GM23338 (cell line): ENCODE results near the gene ZNF511. TPM values are rescaled to one million over a fixed set of nuclear protein-coding genes. Genes with fewer than 3 reads are reported as not detected.

ENCODE experiments used
- ATAC-seq: fragments of 200-7000 bp; cut with Tn5 transposase; 3 replicates; pipeline ENCODE4 v1.9.1; 2020
- DNase-seq: peaks from one replicate; pipeline ENCODE4 v3.0.0-alpha.2; 2015; ENCODE audit warnings: low spot score
- H2AFZ ChIP-seq: fragments of 200-600 bp; sonication (generic); 2 replicates; pipeline ENCODE4 v1.8.0; 2016; ENCODE audit warnings: antibody characterized with exemption, mild to moderate bottlenecking, moderate library complexity
- H3F3A ChIP-seq: fragments of 200-600 bp; sonication (generic); replicated peaks from 2 replicates; pipeline ENCODE4 v1.8.0; 2017; ENCODE audit warnings: antibody characterized with exemption, mixed run types, low read depth
- H3K27ac ChIP-seq: fragments of 200-600 bp; sonication (generic); 2 replicates; pipeline ENCODE4 v1.6.1; 2016; ENCODE audit warnings: low read depth
- H3K27me3 ChIP-seq: fragments of 200-600 bp; sonication (generic); 2 replicates; pipeline ENCODE4 v1.8.0; 2016; ENCODE audit warnings: mild to moderate bottlenecking, mixed run types, moderate library complexity; ENCODE audit not compliant: insufficient read depth
- H3K36me3 ChIP-seq: fragments of 200-600 bp; sonication (generic); 2 replicates; pipeline ENCODE4 v1.8.0; 2016; ENCODE audit warnings: mild to moderate bottlenecking; ENCODE audit not compliant: insufficient read depth
- H3K4me1 ChIP-seq: fragments of 200-600 bp; sonication (generic); 2 replicates; pipeline ENCODE4 v1.8.0; 2016; ENCODE audit warnings: mild to moderate bottlenecking, moderate library complexity; ENCODE audit not compliant: insufficient read depth
- H3K4me2 ChIP-seq: fragments of 200-600 bp; sonication (generic); 2 replicates; pipeline ENCODE4 v1.7.1; 2017; ENCODE audit warnings: mixed run types
- H3K4me3 ChIP-seq: fragments of 200-600 bp; sonication (generic); 2 replicates; pipeline ENCODE4 v1.6.1; 2016; ENCODE audit warnings: mixed run types
- H3K79me2 ChIP-seq: fragments of 200-600 bp; sonication (generic); replicated peaks from 2 replicates; pipeline ENCODE4 v1.8.0; 2017; ENCODE audit warnings: mild to moderate bottlenecking; ENCODE audit not compliant: insufficient read depth
- H3K9me2 ChIP-seq: fragments of 200-600 bp; sonication (generic); 2 replicates; pipeline ENCODE4 v1.8.0; 2017; ENCODE audit not compliant: insufficient read depth
- H4K20me1 ChIP-seq: fragments of 200-600 bp; sonication (generic); replicated peaks from 2 replicates; pipeline ENCODE4 v1.8.0; 2017; ENCODE audit warnings: mild to moderate bottlenecking; ENCODE audit not compliant: insufficient read depth
- H3K27ac Mint-ChIP-seq: 2 replicates; pipeline ENCODE4 v1.8.0; 2020; ENCODE audit warnings: inconsistent platforms, mild to moderate bottlenecking, moderate library complexity, mixed read lengths
- H3K27me3 Mint-ChIP-seq: 3 replicates; pipeline ENCODE4 v1.8.0; 2022; ENCODE audit warnings: low read depth, mild to moderate bottlenecking, moderate library complexity, mixed read lengths, inconsistent platforms; ENCODE audit not compliant: insufficient read depth, poor library complexity
- H3K36me3 Mint-ChIP-seq: 3 replicates; pipeline ENCODE4 v1.8.0; 2021; ENCODE audit warnings: low read depth, mild to moderate bottlenecking, inconsistent platforms, moderate library complexity, mixed read lengths
- H3K4me1 Mint-ChIP-seq: 3 replicates; pipeline ENCODE4 v1.8.0; 2020; ENCODE audit warnings: mild to moderate bottlenecking, inconsistent platforms, mixed read lengths
- H3K4me3 Mint-ChIP-seq: 3 replicates; pipeline ENCODE4 v1.8.0; 2021; ENCODE audit warnings: moderate library complexity, mild to moderate bottlenecking, inconsistent platforms, mixed read lengths
- H3K9me3 Mint-ChIP-seq: 3 replicates; pipeline ENCODE4 v1.8.0; 2020; ENCODE audit warnings: moderate library complexity, mild to moderate bottlenecking, inconsistent platforms, mixed read lengths
- CTCF ChIP-seq, 2 experiments: fragments of 200-600 bp in 1 of 2; sonication (generic) in 1 of 2; conservative IDR thresholded peaks; 2 replicates each; pipeline versions ENCODE4 v1.5.1 to v1.6.1; 2016 to 2017; ENCODE audit warnings: antibody characterized with exemption in 2 of 2, low read depth in 2 of 2, mild to moderate bottlenecking in 2 of 2, moderate library complexity in 1 of 2
- EZH2 ChIP-seq: fragments of 200-600 bp; sonication (generic); IDR thresholded peaks from one replicate; pipeline ENCODE4 v1.8.0; 2017; ENCODE audit warnings: antibody characterized with exemption, mild to moderate bottlenecking, low read depth; ENCODE audit not compliant: unreplicated experiment
- EZH2phosphoT487 ChIP-seq: fragments of 200-600 bp; sonication (generic); IDR thresholded peaks from one replicate; pipeline ENCODE4 v1.8.1; 2018; ENCODE audit warnings: antibody characterized with exemption; ENCODE audit not compliant: unreplicated experiment
- JUNB ChIP-seq: IDR thresholded peaks from one replicate; pipeline ENCODE4 v1.6.1; 2016; ENCODE audit warnings: antibody characterized with exemption; ENCODE audit not compliant: unreplicated experiment
- NANOG ChIP-seq: IDR thresholded peaks from 2 replicates; pipeline ENCODE4 v1.6.1; 2016; ENCODE audit warnings: antibody characterized with exemption, borderline replicate concordance
- POLR2AphosphoS5 ChIP-seq: IDR thresholded peaks from 2 replicates; pipeline ENCODE4 v1.6.1; 2016; ENCODE audit warnings: antibody characterized with exemption, low read depth
- REST ChIP-seq: IDR thresholded peaks from one replicate; pipeline ENCODE4 v1.6.1; 2018; ENCODE audit warnings: antibody characterized with exemption; ENCODE audit not compliant: unreplicated experiment
- ZNF114 ChIP-seq: fragments of 250-450 bp; sonication (Bioruptor Pico); IDR thresholded peaks from 2 replicates; pipeline ENCODE4 v1.5.0; 2020; ENCODE audit warnings: mild to moderate bottlenecking, moderate library complexity
- ZNF331 ChIP-seq: fragments of 250-450 bp; sonication (Bioruptor Pico); IDR thresholded peaks from 2 replicates; pipeline ENCODE4 v1.5.0; 2020; ENCODE audit warnings: low read depth, mild to moderate bottlenecking, moderate library complexity
- ZNF462 ChIP-seq: fragments of 250-450 bp; sonication (Bioruptor Pico); IDR thresholded peaks from 2 replicates; pipeline ENCODE4 v1.5.0; 2020; ENCODE audit warnings: mild to moderate bottlenecking, moderate library complexity
- polyA plus RNA-seq: library from polyadenylated mRNA; unstranded; fragments of >200 nt; fragmentation: Nextera tagmentation; extraction: Ambion mirVana; gene quantifications from 2 replicates; pipeline ENCODE4 v1.2.1, GENCODE V29; 2016
- total RNA-seq: library from RNA; depleted of rRNA; stranded (reverse); fragments of >200 nt; shearing (Covaris generic); gene quantifications from 2 replicates; pipeline ENCODE4 v1.2.3, GENCODE V29; 2014

Gene ZNF511
- total and polyA plus RNA-seq, 2 experiments from 2014 or later: 41.3 to 104 TPM

GRCh38 chr10:133358925-133359310 lies 50.2 kb downstream of the ZNF511 start:
- 0 out of 2 replicates have a peak, but pooled peaks cover 4% of the 10 kb centered on the region for H3K79me2 ChIP-seq
- peaks cover 9% of the 10 kb centered on the region for H3K27me3 Mint-ChIP-seq
- no peaks in the 10 kb centered on the region; the same call in 2 of the 3 replicates for H3K4me1 Mint-ChIP-seq
- no peak overlapping the region for H3K27ac Mint-ChIP-seq
- no peak overlapping the region for H3K4me2 ChIP-seq
- H3K4me3 Mint-ChIP-seq: peak overlapping the region; percentile 17; the same call in 1 of the 3 replicates
- H3K36me3 Mint-ChIP-seq: peaks cover 23% of the 10 kb centered on the region
- no peak for ATAC-seq
- TF ChIP-seq ZNF331 (CRISPR knock-in tag): no peak
- TF ChIP-seq NANOG: no peak
- TF ChIP-seq ZNF114 (CRISPR knock-in tag): no peak
- no peak overlapping the region for H3K27ac ChIP-seq
- no peaks in the 10 kb centered on the region for H3K9me2 ChIP-seq
- DNase-seq: no peak
- H3K27me3 ChIP-seq: peaks cover 6% of the 10 kb centered on the region; the same call in 1 of the 2 replicates
- no peaks in the 10 kb centered on the region for H3K9me3 Mint-ChIP-seq
- no peaks in the 10 kb centered on the region for H3K36me3 ChIP-seq
- H4K20me1 ChIP-seq: no peaks in the 10 kb centered on the region; the same call in 1 of the 2 replicates
- H3K4me3 ChIP-seq: no peak overlapping the region
- no peaks in the 10 kb centered on the region; the same call in 1 of the 2 replicates for H3F3A ChIP-seq
- H3K4me1 ChIP-seq: no peaks in the 10 kb centered on the region
- H2AFZ ChIP-seq: no peak overlapping the region

GRCh38 chr10:133359554-133359971 lies 50.8 kb downstream of the ZNF511 start:
- Histone ChIP-seq H2AFZ (no peak overlapping the region), H3K27ac (no peak overlapping the region), H3K4me3 (no peak overlapping the region), H3K9me2 (no peaks in the 10 kb centered on the region), H3K79me2 (0 out of 2 replicates have a peak, but pooled peaks cover 4% of the 10 kb centered on the region), H3K4me1 (no peaks in the 10 kb centered on the region), H3K4me2 (no peak overlapping the region), H4K20me1 (no peaks in the 10 kb centered on the region; the same call in 1 of the 2 replicates), H3K27me3 (peaks cover 6% of the 10 kb centered on the region; the same call in 1 of the 2 replicates), H3K36me3 (no peaks in the 10 kb centered on the region), H3F3A (no peaks in the 10 kb centered on the region; the same call in 1 of the 2 replicates)
- H3K27ac Mint-ChIP-seq: no peak overlapping the region
- peaks cover 27% of the 10 kb centered on the region for H3K36me3 Mint-ChIP-seq
- no peaks in the 10 kb centered on the region for H3K4me1 Mint-ChIP-seq
- DNase-seq (no peak), ATAC-seq (no peak)
- no peak overlapping the region for H3K4me3 Mint-ChIP-seq
- H3K9me3 Mint-ChIP-seq: no peaks in the 10 kb centered on the region
- peaks cover 9% of the 10 kb centered on the region for H3K27me3 Mint-ChIP-seq
- TF ChIP-seq JUNB (no peak), EZH2phosphoT487 (no peak), POLR2AphosphoS5 (no peak), ZNF462 (CRISPR knock-in tag) (no peak), ZNF331 (CRISPR knock-in tag) (no peak), CTCF (conservative IDR thresholded peaks at IDR 0.05; ENCODE audit: low read depth in 2 of 2) (no peak), EZH2 (no peak), NANOG (no peak), REST (no peak)
